Choroid plexus epithelial cell (primary cell): ENCODE data around the gene LAMP1.

Source experiments
- DNase-seq: peaks from one replicate; pipeline ENCODE4 v3.0.0-alpha.2; 2010; ENCODE audit warnings: low read depth
- H3K4me3 ChIP-seq: 2 replicates; pipeline ENCODE4 v1.5.1; 2011; ENCODE audit warnings: low read depth, mild to moderate bottlenecking, control low read depth, low read length, moderate library complexity
- CTCF ChIP-seq: conservative IDR thresholded peaks from 2 replicates; pipeline ENCODE4 v1.5.1; 2011; ENCODE audit warnings: low read depth, mild to moderate bottlenecking, control low read depth, inconsistent platforms, low read length, moderate library complexity

The LAMP1 gene

GRCh38 chr13:113272031-113272430 is 25.0 kb upstream of the LAMP1 start:
- TF ChIP-seq CTCF: no peak
- no peak overlapping the region for H3K4me3 ChIP-seq
- DNase-seq: no peak

- no peak for TF ChIP-seq CTCF
- H3K4me3 ChIP-seq: no peak overlapping the region
- no peak for DNase-seq
Observed at GRCh38 chr13:113272701-113273181, 24.3 kb upstream of the LAMP1 start.

DNA sequence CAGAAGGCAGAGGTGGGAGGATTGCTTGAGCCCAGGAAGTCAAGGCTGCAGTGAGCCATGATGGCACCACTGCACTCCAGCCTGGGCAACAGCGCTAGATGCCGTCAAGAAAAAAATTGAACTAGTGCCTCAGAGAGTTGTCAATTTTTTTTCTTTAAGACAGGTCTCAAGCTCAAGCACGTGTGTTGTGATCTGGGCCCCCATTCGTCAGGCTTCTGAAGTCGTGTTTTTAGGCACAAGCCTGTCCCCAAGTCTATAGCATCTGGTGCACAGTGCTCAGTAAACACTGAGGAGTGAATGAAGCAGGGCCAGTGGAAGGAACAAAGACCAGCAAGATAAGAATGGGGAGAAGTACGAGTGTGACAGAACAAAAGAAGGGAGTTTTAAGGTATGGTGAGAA is 23.7 kb upstream of the LAMP1 start:
- no peak overlapping the region for H3K4me3 ChIP-seq
- DNase-seq: no peak
- no peak for TF ChIP-seq CTCF

DNA sequence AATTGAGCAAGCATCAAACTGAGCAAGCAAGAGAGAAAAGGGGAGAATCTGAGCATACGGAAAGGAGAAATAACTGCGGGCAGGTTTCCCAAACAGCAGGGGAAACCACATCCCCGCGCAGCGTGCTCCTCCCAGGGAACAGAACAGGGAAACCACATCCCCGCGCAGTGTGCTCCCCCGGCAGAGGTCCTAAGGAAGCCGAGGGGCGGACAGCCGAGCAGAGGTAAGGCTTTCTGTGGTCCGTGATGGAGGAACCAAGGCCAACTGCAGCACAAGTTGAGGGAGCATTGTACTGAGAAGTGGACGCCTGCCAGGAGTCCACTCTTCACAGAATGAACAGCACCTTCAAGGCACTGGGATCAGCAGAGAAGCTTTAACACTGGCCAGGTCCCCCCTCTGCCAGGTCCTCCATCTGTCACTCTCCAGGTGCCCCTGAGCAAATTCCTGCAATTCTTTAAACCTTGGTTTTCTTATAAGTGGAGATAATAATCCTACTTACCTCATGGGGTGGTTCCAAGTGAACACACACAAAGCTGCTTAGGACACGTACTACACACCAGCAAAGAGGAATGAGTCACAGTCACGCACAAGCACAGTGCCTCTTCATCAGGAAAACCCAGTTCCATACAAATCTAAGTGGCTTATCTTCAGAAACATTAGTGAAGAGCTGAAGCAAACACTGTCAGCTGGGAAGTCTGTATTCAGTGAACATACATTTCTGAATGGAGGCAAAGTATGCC is 23.0 kb upstream of the LAMP1 start:
- no peak for TF ChIP-seq CTCF
- peak; percentile 86 for DNase-seq
- H3K4me3 ChIP-seq: no peak overlapping the region

- H3K4me3 ChIP-seq: no peak overlapping the region
- DNase-seq: no peak
- TF ChIP-seq CTCF: no peak
Observed at GRCh38 chr13:113274721-113275120, 22.3 kb upstream of the LAMP1 start.

GRCh38 chr13:113275387-113275786 is 21.7 kb upstream of the LAMP1 start:
- TF ChIP-seq CTCF: peak; percentile 76
- H3K4me3 ChIP-seq: no peak overlapping the region
- DNase-seq: peak; percentile 85

- no peak for DNase-seq
- TF ChIP-seq CTCF: no peak
- H3K4me3 ChIP-seq: no peak overlapping the region
Observed at GRCh38 chr13:113280126-113280525, 16.9 kb upstream of the LAMP1 start.
